Subcutaneous adipose tissue (tissue), 4 donors: ENCODE results near the gene SHISAL1. TPM values are rescaled to one million over a fixed set of nuclear protein-coding genes. Genes with fewer than 3 reads are reported as not detected.

Experiments used
- CTCF ChIP-seq: fragments of 450-650 bp; IDR thresholded peaks from one replicate; pipeline ENCODE4 v1.5.1; 2016; ENCODE audit warnings: low read depth, mild to moderate bottlenecking, control low read depth, antibody characterized with exemption, moderate library complexity
- total RNA-seq, 4 donors: library from RNA; depleted of rRNA; stranded (reverse); fragments of >200 nt; gene quantifications; one replicate each; pipeline ENCODE4 v1.1.0, GENCODE V29; 2016

SHISAL1 gene
- total RNA-seq, 4 donors from 2014 or later: 0.34 to 0.49 (median 0.44) TPM; not detected in 1

GRCh38 chr22:44330188-44330743 lies 17.5 kb upstream of the SHISAL1 start:
- no peak for TF ChIP-seq CTCF

GRCh38 chr22:44329179-44329796 lies 16.5 kb upstream of the SHISAL1 start:
- TF ChIP-seq CTCF: no peak

DNA sequence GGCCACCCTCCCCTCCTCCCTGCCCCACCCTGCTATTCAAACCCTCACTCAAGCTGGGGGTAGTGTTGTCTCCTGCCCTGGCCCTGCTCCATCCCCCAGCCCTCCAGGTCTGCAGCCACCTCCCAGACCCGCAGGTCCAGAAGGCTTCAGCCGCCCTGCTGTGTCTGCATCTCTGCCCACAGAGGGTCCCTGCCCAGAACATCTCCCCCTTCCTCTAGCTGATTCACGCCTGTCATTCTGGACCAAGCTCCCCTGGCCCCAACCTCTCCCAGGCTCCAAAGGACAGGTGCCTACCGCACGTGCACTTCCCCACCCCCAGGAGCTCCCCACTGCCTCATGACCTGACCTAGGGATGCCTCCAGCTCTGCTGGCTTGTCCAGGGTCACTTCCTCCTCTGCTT lies 16.0 kb upstream of the SHISAL1 start:
- no peak for TF ChIP-seq CTCF

DNA sequence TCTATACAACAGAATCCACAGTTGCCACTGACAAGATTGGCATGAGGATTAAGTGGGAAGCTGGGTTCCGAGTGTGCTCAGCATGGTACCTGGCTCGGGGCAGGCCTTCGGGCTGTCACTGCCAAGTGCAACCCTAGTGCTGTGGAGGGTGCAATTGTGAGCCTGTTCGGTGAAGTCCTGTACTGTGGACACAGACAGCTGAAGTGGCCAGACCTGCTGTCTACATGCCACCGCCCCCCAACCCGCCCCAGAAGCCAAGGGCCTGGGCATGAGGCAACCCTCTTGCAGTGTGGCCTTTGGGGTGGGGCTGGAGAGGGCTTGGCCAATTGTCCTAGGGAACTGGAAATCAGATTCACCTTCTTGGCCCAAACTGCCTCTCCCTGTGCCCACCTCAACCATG lies 15.6 kb upstream of the SHISAL1 start:
- no peak for TF ChIP-seq CTCF

DNA sequence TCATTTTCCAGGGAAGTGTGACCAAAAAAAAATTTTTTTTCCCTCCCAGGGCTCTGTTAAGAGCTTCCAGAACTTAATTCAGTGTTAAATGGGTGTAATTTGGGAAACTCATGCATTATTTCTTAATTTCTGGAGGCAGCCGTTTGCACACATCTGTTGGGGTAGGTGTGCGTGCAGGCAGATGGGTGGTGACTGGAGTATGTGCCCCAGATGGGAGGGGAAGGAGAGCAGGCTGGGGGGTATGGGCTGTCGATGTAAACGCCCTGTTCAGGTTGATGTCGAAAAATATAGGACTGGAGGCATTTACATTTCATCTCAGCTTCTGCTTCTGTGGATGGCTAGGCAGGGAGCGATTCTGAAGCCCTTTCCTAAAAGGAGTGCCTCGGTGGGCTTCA lies 13.7 kb upstream of the SHISAL1 start:
- no peak for TF ChIP-seq CTCF

DNA sequence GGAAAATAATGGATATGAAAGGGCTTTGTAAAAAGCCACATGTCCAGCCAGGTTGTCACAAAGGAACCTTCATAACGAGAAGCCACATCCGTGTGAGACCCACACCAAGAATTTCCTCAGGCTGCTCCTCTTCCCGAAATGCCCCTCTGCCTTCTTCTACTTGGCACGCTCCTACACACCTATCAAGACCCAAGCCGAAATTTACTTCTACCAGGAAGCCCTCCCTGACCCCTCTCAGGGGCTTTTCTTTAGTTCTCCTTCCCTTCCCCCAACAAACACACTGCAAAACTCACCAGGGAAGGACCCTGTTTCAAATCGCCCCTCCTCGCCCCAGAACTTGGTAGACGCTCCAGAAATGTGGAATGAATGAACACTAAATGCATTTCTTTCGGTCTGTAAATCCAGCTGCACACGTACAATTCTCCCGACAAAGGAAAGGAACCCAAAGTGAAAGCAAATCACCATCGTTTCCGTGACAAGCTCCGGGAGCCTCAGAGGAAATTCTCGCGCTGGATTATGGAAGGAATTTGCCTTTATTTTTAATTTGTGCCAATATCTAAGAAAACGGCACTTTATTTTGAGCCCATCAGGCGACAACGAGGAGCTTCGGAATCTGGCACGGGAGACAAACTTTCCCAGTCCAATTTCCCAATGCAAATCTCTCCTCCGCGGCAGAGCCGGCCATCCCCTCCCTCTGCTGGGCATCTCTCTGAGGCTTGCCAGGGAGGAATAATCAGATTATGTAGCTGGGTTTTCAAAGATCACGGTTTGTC lies 13.2 kb upstream of the SHISAL1 start:
- no peak for TF ChIP-seq CTCF

DNA sequence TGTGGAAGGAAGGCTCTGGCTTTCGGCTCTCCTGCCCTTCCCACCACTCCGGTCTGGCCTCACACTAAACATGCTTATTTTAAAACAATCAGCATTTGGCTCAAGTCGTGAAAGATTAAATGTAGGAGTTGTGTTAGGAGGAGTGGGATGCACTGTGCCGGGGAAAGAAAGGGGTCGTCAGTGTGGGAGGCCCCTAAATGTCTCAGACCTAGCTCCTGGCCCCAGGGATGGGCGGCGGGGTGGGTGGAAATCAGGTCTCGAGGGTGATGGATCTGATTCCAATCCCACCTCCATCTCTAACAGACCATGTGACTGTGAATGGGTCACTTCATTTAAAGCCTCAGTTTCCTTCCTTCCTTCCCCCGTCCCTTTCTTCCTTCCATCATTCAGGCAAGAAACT lies 6.9 kb upstream of the SHISAL1 start:
- no peak for TF ChIP-seq CTCF
